GM12873 (cell line): ENCODE measurements around the gene OTX2.

Experiments
- TF ChIP-seq, protein P1 (sequence below): IDR thresholded peaks from 2 replicates; pipeline ENCODE4 v1.5.1; 2012; ENCODE audit warnings: low read depth, mild to moderate bottlenecking, moderate library complexity, low read length, control low read depth; ENCODE audit not compliant: insufficient read depth; ENCODE audit errors: missing control alignments

OTX2 gene

DNA sequence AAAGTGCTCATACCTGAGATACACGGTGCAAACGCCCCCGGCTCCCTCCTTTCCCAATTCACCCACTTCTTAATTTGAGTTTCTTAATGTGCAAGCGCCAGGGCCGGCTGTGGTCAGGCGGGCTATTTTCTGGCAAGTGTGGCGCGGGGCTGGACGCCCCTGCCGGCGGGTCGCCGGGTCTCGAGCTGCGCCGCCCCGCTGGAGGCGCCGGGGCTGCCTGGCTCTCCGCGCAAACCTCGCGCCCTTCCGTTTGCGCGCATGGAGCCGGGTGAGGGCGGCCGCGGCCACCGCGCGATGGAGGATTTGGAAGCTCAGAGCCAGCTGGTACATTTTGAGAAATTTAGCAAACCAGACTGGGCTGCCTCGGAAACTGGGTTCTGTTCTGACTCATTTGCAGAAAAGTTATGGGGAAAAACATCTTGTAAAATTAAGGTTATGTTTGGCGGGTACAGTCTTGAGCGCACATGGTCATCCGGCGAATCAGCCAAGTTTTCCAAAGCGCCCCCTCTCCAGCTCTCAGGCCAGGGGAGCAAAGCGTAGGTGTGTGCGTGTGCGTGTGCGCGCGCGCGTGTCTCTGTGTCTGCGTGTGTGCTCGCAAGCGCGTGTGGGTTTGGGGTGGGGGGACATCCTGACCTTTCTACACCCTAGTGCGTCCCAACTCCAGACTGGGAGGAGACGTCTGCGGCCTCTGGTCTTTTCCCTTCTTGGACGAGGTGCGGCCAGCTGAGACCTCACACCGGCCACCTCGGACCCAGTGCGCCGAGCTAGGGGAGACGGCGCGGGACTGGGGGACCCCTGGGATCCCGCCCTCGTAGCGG is 6.5 kb upstream of the OTX2 start:
- TF ChIP-seq, protein P1, sequence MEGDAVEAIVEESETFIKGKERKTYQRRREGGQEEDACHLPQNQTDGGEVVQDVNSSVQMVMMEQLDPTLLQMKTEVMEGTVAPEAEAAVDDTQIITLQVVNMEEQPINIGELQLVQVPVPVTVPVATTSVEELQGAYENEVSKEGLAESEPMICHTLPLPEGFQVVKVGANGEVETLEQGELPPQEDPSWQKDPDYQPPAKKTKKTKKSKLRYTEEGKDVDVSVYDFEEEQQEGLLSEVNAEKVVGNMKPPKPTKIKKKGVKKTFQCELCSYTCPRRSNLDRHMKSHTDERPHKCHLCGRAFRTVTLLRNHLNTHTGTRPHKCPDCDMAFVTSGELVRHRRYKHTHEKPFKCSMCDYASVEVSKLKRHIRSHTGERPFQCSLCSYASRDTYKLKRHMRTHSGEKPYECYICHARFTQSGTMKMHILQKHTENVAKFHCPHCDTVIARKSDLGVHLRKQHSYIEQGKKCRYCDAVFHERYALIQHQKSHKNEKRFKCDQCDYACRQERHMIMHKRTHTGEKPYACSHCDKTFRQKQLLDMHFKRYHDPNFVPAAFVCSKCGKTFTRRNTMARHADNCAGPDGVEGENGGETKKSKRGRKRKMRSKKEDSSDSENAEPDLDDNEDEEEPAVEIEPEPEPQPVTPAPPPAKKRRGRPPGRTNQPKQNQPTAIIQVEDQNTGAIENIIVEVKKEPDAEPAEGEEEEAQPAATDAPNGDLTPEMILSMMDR: no peak

DNA sequence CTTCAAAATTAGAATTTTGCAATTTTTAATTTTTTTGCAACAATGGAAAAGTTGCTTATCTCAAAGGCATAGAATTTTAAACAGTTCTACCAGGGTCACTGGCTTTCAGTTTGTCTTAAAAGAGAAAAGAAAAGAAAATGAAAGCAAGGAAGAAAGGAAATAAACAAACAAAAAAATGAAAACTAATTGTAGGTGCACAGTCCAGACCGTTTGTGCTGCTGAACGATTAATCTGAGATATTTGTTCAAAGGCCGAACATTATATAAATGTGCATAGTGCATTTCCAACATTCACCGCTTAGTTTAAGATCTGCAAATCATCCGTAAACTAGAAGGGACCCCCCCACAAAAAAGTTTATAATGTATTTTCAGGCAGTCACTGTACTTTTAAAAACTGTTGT is 5.5 kb upstream of the OTX2 start:
- TF ChIP-seq, protein P1: no peak

DNA sequence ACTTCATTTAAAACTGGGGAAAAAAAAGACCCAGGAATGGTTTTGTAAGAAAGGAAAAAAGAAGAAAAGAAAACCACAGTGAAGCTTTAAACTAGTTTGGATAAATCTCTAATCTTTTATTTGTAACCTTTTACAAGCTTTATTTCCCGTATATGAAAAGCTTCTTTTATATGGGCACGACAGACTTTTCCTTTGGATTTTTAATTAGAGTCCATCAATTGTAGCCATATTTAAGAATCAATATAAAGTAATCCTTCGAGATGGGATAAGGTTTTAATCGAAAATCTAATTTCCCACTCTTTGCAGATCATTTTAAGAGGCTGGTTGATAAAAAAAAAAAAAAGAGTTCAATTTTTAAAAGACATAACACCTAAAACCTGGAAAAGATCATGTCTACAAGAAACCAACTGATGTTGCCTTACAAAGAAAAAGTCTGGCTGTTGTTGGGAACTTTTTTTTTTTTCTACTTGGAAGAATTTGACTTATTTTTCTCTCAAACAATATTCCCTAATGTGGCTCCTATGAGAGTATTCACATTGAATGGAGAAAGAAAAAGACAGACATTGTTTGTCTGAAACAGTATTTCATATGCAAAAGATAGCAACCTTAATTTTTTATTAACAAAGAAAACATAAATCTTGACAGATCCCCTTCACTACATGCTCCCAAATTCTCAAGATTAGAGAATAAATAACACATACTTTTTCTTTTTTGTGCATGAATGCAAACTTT is 4.9 kb upstream of the OTX2 start:
- TF ChIP-seq, protein P1: no peak

DNA sequence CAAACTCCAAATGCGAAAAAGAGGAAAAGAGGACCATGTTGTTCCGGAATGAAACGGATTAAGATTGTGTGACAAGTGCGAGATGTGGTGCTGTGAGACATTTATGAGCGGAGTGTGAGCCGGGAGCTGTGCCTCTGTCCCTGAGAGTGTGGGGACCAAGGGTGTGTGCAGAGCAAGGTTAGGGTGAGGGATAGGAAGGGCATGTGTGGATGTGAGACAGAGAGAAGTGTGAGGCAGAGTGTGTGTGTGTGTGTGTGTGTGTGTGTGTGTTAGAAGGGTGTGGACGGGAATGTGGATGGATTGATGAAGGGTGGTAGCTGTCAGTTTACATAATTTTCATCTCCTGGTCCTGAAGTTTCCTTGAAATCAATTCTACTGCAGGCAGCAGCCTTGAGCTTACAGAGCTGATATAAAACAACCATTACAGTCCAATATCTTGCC is 4.3 kb upstream of the OTX2 start:
- TF ChIP-seq, protein P1: no peak

DNA sequence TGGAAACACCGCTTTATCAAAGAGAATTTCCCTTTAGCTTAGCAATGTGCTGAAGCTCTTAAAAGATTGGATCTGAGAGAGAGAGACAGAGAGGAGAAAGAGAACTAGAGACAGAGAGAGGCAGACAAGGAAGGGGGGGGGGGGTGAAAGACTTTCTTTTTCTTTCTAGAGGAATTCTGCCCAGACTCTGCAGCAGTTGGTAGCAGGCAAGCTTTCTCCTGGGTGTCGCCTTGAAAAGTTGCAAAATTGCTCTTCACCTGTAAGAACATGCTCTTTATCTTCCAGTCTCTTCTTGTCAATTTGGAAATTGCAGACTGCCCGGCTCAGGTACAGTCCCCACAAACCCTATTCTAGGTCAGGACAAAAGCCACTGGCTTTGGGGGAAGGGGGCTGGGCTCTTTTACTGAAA is 2.9 kb upstream of the OTX2 start:
- TF ChIP-seq, protein P1: no peak

DNA sequence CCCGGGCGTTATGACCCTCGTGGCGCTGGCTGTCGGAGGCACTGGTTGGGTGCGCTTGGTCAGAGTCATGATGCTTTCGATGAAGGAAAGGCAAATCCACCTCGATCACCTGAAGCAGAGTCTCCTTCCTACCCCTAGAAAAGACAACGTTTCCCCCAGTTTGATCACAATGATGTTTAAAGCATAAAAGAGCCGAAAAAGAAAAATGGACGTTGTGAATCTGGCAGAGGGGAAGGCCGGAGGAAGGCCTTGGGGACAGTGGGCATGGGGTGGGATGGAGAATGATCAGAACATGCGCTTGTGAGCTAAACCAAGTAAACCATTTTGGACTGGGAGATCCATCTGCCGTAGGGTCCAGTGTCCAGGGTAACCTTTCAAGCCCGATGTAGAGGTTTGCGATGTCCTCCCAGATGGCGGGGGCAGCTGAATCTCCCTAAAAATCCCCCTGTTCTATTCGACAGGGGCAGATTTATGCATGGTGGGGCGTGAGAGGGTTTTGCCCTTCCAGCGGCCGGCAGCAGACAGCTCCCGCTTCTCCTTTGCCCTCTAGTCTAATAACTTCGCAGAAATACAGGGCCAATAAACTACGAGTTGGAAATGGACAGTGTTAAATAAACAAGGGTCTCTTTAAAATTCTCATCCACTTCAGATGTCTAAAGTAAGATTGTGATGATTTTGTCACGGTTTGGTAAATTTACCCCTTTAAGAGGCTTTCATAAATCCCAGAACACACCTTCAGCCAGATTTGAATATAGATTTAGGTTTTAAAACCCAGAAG is 2.3 kb upstream of the OTX2 start:
- TF ChIP-seq, protein P1: no peak

DNA sequence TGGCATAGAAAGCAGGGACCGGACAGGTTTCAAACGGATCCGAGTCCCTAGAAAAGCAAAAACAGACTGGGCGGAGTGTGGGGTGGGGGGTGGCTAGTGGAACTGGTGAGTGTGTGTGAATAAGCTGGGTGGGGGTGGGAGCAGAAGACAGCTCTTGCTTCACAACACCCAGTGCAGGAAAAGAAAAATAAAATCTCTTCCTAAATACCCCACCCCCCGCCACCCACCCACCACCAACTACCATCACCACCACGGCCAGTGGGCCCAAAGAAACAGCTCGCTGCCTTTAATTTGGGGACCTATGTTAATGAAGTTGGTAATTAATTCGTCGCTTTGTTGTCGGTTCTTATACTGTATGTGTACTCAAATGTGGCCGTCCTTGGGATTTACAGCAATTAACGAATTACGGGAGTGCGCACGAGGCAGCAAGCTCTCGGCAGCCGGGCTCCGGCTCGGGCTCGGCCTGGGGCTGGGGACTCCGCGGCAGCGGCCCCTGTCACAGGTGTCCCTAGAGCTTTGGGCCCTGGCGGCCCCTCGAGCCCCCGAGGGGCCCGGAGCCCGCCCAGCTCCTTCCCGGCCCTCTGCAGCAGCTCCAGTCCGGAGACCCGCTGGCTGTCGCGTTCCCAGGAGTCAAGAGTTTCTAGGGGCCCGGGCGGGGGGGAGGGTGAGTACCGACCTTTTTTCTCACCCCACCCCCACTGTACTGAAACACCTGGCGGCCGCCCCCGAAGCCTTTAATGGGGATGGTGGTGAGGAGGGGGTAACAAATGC is 1.5 kb upstream of the OTX2 start:
- TF ChIP-seq, protein P1: no peak
